ENCODE results near the gene CDK5RAP2.

GRCh38 chr9:120464176-120464886 lies 115.6 kb downstream of the CDK5RAP2 start:
- TF ChIP-seq CTCF (IDR thresholded peaks at IDR 0.05) (no peak), POLR2A (IDR thresholded peaks at IDR 0.05) (no peak), POLR2AphosphoS5 (IDR thresholded peaks at IDR 0.05) (no peak)
